Thyroid gland (tissue), 4 donors: Measurements from ENCODE around the gene OPN4. TPM values are rescaled to one million over a fixed set of nuclear protein-coding genes. Genes with fewer than 3 reads are reported as not detected.

Experiments used
- DNase-seq, 2 donors: peaks; one replicate each; pipeline ENCODE4 v3.0.0-alpha.2; 2019
- H3K27ac ChIP-seq, 3 donors: fragments of 200-600 bp; sonication (generic); 1 replicate in 2 of 3; 2 replicates in 1 of 3; pipeline ENCODE4 v1.5.1; 2016 to 2019; ENCODE audit warnings: mild to moderate bottlenecking in 1 of 3, moderate library complexity in 1 of 3
- H3K27me3 ChIP-seq: fragments of 200-600 bp; sonication (generic); one replicate; pipeline ENCODE4 v1.5.1; 2019
- H3K36me3 ChIP-seq, 2 donors: fragments of 200-600 bp; sonication (generic); one replicate each; pipeline ENCODE4 v1.5.1; 2016 to 2019
- H3K4me1 ChIP-seq, 2 donors: fragments of 200-600 bp; sonication (generic); one replicate each; pipeline ENCODE4 v1.5.1; 2017 to 2019
- H3K4me3 ChIP-seq, 3 donors: fragments of 200-600 bp; sonication (generic); replicated peaks in 1 of 3; 1 replicate in 2 of 3; 2 replicates in 1 of 3; pipeline ENCODE4 v1.5.1; 2016; ENCODE audit warnings: mild to moderate bottlenecking in 1 of 3
- H3K9me3 ChIP-seq: fragments of 200-600 bp; sonication (generic); one replicate; pipeline ENCODE4 v1.5.1; 2017
- CTCF ChIP-seq, 6 experiments: fragments of 200-600 bp in 3 of 6; fragments of 450-650 bp in 3 of 6; sonication (generic) in 3 of 6; IDR thresholded peaks; one replicate each; pipeline ENCODE4 v1.5.1; 2016 to 2019; ENCODE audit warnings: antibody characterized with exemption in 6 of 6, mild to moderate bottlenecking in 2 of 6, inconsistent platforms in 1 of 6, moderate library complexity in 1 of 6
- POLR2A ChIP-seq, 2 donors: fragments of 450-650 bp; IDR thresholded peaks; one replicate each; pipeline ENCODE4 v1.6.1; 2017; ENCODE audit warnings: antibody characterized with exemption in 2 of 2, mild to moderate bottlenecking in 2 of 2, moderate library complexity in 1 of 2
- WGBS, 2 donors: methylation state at CpG; one replicate each; pipeline ENCODE4 v1.1.5; 2017; 5-methylcytosine and 5-hydroxymethylcytosine counted together
- intact Hi-C: fragments of 100-400 bp; cut with DNase I; formaldehyde crosslinking; loops from one replicate; pipeline ENCODE4 v1.15.1; 2023
- total RNA-seq, 4 donors: library from RNA; depleted of rRNA; stranded (reverse); fragments of >200 nt; gene quantifications; one replicate each; pipeline ENCODE4 v1.2.3, GENCODE V29; 2016

OPN4 gene
- total RNA-seq, 4 donors from 2014 or later, result 0.24 TPM; not detected in 3

DNA sequence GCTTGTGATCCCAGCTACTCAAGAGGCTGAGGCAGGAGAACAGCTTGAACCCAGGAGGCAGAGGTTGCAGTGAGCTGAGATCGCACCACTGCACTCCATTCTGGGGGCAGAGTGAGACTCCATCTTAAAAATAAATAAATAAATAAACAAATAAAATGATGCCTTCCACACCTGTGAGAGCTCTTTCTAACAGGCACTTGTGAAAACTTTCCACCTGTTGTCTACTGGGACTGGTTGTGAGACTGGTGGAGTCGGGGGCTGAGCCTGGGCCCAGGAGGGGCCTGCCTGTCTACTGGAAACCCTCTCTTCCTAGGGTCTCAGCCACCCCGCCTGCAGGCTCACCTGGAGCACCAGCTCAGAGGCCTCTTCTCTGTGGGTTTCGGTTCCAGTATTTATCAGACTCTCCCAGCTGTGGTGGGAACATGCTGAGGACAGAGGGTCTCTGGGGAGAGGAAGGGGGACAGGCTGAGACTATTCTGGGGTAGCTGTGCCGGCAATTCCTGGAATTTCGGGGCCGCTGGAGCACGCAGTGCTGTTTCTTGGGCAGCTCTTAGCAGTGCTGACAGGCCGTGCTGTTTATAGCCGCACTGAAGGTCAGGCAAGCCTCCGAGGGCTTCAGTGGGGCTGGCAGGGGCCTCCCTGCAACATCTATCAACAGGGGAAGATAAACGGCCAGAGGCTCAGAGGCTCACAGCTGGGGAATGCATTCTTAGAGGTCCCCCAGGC, 17.8 kb downstream of the OPN4 start:
- peaks cover 17 to 39% of the 10 kb centered on the region in 2 donors for H3K4me1 ChIP-seq
- intact Hi-C loops, result no loop called here
- WGBS, 2 donors, result 53 to 62% methylated on average over 12 of the region's 12 CpGs

GRCh38 chr10:86673216-86673826, 19.0 kb downstream of the OPN4 start:
- 50 to 57% methylated on average over 6 of the region's 6 CpGs for WGBS, 2 donors
- no peaks in the 10 kb centered on the region for H3K36me3 ChIP-seq
- H3K27me3 ChIP-seq, result no peaks in the 10 kb centered on the region
- intact Hi-C loops, result no loop called here
- H3K27ac ChIP-seq, result peak overlapping the region in 2 of 3 donors; percentile 7 to 21
- peaks cover 17 to 39% of the 10 kb centered on the region in 2 donors for H3K4me1 ChIP-seq
- H3K9me3 ChIP-seq, result no peaks in the 10 kb centered on the region
- TF ChIP-seq CTCF (IDR thresholded peaks at IDR 0.05) (no peak), POLR2A (IDR thresholded peaks at IDR 0.05) (no peak)
- H3K4me3 ChIP-seq, result no peak overlapping the region
- no peak for DNase-seq

More for the DNA sequence above, 17.8 kb downstream of the OPN4 start:
- H3K9me3 ChIP-seq, result no peaks in the 10 kb centered on the region
- no peaks in the 10 kb centered on the region for H3K27me3 ChIP-seq
- no peak overlapping the region for H3K4me3 ChIP-seq
- DNase-seq, result peak; percentile 11 to 17
- no peak overlapping the region for H3K27ac ChIP-seq
- no peaks in the 10 kb centered on the region for H3K36me3 ChIP-seq
- TF ChIP-seq POLR2A (IDR thresholded peaks at IDR 0.05), result no peak
- no peak for TF ChIP-seq CTCF (IDR thresholded peaks at IDR 0.05)

DNA sequence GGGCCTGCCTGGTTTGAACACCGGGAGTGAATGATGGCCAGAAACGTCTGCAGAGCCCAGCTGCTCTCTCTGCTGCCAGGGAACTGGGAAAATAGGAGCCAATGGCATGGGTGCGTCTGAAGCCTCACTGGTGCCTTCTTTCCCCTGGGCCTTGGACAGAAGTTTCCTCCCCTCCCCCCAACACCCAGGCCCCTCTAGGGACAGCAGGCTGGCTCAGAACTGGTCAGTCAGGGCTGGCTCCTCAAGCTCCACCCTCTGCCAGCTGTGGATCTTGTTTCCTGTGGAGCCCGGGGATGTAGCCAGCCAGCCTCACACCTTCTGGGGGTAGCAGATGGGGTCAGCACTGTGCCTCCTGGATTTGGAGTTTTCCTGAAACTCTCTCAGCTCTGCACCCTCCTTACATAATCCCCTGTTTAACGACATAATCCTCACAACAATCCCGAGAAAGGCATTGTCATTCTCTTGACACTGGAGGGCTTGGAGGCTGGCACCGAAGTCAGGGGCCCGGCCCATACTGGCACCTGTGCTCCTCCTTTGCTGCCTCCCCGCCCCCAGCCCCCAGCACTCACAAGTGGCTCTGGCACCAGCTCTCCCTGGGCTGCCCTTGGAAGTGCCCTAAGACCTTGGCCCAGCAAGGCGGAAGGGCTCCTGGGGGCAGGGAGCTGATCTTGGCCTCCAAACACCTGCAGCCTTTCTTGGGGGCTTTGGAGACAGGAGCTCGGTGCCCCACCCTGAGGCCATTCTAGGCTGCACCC, 19.7 kb downstream of the OPN4 start:
- Histone ChIP-seq H3K4me1 (peaks cover 17 to 39% of the 10 kb centered on the region in 2 donors), H3K4me3 (no peak overlapping the region), H3K27ac (peak overlapping the region in 2 of 3 donors; percentile 2 to 21), H3K9me3 (no peaks in the 10 kb centered on the region), H3K27me3 (no peaks in the 10 kb centered on the region), H3K36me3 (no peaks in the 10 kb centered on the region)
- peak; percentile 73 to 78 for DNase-seq
- intact Hi-C loops, result no loop called here
- WGBS, 2 donors, result 29 to 34% methylated on average over 7 to 9 of the region's 11 CpGs
- TF ChIP-seq POLR2A (IDR thresholded peaks at IDR 0.05) (no peak), CTCF (IDR thresholded peaks at IDR 0.05) (no peak)

DNA sequence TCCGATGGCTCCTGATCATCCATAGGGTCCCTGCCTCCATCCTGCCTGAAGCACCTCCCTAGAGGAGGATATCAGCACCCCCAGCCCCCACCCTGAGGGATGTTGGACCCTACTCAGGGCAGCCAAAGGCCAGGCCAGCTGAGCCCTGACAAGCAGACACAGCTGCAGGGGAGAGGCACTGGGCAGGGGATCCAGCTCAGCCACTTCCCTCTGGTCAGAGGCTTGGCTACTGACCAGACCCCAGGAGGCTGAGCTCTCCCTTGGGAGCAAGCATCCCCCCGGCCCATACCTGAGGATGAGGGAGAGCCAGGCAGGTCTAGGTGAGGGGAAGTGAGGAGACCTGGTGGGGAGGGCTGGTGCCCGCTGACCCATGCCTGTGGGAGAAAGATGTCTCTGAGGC, 20.6 kb downstream of the OPN4 start:
- no peak overlapping the region for H3K4me3 ChIP-seq
- H3K9me3 ChIP-seq, result no peaks in the 10 kb centered on the region
- WGBS, 2 donors, result 66 to 86% methylated on average over 2 to 3 of the region's 3 CpGs
- no peak overlapping the region for H3K27ac ChIP-seq
- H3K27me3 ChIP-seq, result no peaks in the 10 kb centered on the region
- intact Hi-C loops, result no loop called here
- TF ChIP-seq POLR2A (IDR thresholded peaks at IDR 0.05) (no peak), CTCF (IDR thresholded peaks at IDR 0.05) (no peak)
- peaks cover 17 to 39% of the 10 kb centered on the region in 2 donors for H3K4me1 ChIP-seq
- no peaks in the 10 kb centered on the region for H3K36me3 ChIP-seq
- no peak for DNase-seq
